HG03342 (cell line): ENCODE data around the gene NTM.
A peak's percentile ranks its signal among the peaks of the same experiment; 100 is the strongest.

Experiments used
- ATAC-seq: cut with Tn5 transposase; IDR thresholded peaks from one replicate; pipeline ENCODE4 v1.9.1; 2021; ENCODE audit warnings: mild to moderate bottlenecking, moderate library complexity; ENCODE audit not compliant: unreplicated experiment

The NTM gene

DNA sequence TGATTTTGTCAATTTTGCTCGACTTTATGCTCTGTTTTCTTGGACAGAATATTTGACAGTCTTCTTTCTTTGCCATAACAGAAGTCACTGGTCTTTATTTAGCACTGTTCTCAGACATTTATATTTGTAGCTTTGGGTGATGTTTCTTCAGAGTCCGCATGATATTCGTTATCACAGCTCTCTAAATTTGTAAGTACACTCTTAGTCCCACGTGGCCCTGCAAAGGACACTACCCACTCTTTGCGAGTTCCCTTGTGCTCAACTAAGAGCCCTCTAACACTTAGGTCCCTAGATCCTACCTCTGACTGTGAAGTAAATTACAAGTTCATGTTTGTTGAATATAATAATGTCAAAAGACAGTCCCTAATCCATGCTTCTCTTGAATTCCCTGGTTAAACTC is 651.9 kb downstream of the NTM start:
- ATAC-seq, result no peak

DNA sequence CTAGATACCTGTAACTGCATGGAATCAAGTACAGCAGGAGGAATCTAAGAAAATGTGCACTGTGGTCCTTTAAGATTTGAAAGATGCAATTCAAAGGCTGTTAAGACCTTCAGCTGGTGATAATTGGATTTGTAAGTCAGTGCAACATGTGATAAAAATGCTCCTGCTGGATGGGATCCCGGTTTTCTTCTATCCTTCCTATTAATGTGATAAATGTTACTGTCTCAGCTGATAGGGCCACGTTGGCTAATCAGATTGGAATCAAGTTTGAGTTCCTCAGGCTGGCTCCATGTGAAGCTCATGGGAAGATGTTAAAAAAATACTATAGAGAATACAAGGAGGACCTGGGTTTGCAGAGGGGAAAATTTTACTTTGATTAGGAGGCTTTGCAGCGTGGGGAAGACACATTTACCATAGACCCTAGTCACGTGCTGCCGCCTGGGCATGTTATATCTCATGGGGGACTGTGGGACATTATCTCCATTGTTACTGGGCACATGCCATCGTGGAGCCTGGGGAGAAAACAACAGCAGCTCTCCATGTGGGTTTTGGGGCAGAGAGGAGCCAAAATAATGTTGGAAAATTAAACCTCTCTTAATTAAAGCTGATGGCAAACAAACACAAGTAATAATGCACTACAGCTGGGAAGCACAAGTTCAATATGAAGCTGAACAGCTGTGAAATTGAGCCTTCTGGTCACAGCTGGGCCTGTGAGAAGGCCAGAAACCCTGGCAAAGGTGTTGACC is 652.5 kb downstream of the NTM start:
- ATAC-seq, result no peak

DNA sequence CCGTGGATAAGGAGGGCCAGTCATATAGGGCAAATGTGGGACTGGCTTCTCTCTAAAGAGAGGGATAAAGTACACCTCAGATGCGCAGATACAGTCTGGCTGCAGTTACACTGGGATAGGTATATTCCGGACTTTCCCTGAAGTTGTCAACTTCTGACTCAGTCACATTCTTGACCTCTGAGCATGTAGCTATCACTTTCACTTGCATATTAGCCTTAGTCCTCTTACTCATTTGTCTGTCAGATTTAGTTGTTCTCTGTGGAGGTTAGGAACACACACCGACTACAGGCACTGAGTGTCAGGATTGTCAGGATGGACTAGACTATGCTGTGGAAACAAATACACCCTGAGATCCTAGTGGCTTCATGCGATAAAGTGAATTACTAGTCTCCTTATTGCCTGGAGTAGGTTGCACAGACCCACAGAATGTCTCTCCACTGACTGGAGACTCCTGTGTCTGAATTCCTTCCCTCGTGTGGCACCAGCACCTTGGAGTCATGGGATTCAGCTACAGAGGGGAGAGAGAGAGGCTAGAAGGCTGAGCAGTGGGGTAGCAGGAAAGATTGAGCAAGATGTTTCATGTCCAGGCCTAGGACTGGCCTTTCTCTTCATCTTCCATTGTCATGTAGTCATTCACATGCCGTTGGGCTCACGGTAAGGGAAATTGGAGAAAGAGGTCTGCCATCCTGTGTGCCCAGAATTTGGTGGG is 654.3 kb downstream of the NTM start:
- ATAC-seq, result peak; percentile 87

- ATAC-seq, result no peak
Observed at GRCh38 chr11:132026746-132027145, 656.3 kb downstream of the NTM start.

- ATAC-seq, result peak; percentile 58
Observed at GRCh38 chr11:132028380-132029240, 658.2 kb downstream of the NTM start.

DNA sequence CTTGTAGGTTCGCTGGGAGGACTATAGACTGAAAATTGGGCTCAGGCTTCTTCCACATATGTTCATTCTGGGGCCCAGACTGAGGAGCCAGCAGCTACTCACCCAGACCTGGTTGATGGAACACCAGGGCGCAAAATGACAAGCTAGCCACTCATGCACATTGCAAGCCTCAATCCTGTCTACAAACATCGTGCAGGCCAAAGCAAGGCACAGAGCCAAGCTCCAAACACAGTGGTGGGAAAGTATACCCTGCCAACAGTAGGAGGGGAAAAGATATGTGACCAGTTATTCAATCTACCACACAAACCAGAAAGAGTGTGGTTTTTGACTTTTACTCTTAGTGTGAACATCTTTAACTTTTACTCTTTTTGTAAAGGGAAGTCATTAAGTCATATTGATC is 660.5 kb downstream of the NTM start:
- ATAC-seq, result no peak

- no peak for ATAC-seq
Observed at GRCh38 chr11:132032555-132032954, 662.1 kb downstream of the NTM start.

- no peak for ATAC-seq
Observed at GRCh38 chr11:132033051-132033450, 662.6 kb downstream of the NTM start.

GRCh38 chr11:132035228-132035627 is 664.8 kb downstream of the NTM start:
- ATAC-seq, result no peak

GRCh38 chr11:132035766-132036165 is 665.4 kb downstream of the NTM start:
- no peak for ATAC-seq

GRCh38 chr11:132036220-132036619 is 665.8 kb downstream of the NTM start:
- ATAC-seq, result no peak

- no peak for ATAC-seq
Observed at GRCh38 chr11:132036746-132037466, 666.5 kb downstream of the NTM start.

GRCh38 chr11:132037467-132037862 is 667.0 kb downstream of the NTM start:
- ATAC-seq, result no peak

- ATAC-seq, result no peak
Observed at GRCh38 chr11:132037956-132038355, 667.5 kb downstream of the NTM start.

- no peak for ATAC-seq
Observed at GRCh38 chr11:132039521-132039920, 669.1 kb downstream of the NTM start.

DNA sequence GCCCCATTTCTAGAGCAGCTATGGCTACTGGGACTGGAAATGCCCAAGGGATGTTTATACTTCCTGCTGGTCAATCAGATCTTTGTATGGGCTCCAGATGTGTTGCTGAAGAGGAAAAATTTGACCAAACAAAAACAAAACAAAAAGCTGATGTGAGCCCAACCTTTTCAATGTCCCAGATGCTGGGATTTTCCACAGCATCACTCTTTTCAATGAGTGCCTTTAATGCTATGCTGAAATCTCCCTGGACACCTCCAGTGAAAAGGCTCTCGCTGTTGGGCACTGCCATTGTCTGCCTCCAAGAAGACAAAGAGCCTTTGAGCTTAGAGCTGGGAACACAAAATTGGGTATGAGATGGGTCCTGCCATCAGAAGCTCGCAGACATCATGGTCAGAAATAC is 671.9 kb downstream of the NTM start:
- ATAC-seq, result no peak

- no peak for ATAC-seq
Observed at GRCh38 chr11:132043714-132044113, 673.3 kb downstream of the NTM start.

- no peak for ATAC-seq
Observed at GRCh38 chr11:132045107-132045506, 674.7 kb downstream of the NTM start.

GRCh38 chr11:132046288-132046865 is 676.0 kb downstream of the NTM start:
- ATAC-seq, result no peak

GRCh38 chr11:132047167-132047566 is 676.8 kb downstream of the NTM start:
- no peak for ATAC-seq

- no peak for ATAC-seq
Observed at GRCh38 chr11:132048040-132048439, 677.6 kb downstream of the NTM start.
